GM12878 (cell line): ENCODE data around the gene FOXP1.

Experiments
- CTCF ChIP-seq, 3 experiments: IDR thresholded peaks in 2 of 3; conservative IDR thresholded peaks in 1 of 3; 2 replicates each; pipeline ENCODE4 v1.5.1; 2011; ENCODE audit warnings: low read depth in 3 of 3, low read length in 3 of 3, mild to moderate bottlenecking in 3 of 3, control low read depth in 2 of 3, moderate library complexity in 2 of 3, inconsistent platforms in 1 of 3, mixed read lengths in 1 of 3; ENCODE audit not compliant: control insufficient read depth in 2 of 3, insufficient read depth in 1 of 3; ENCODE audit errors: extremely low read depth in 1 of 3
- FOXM1 ChIP-seq: IDR thresholded peaks from 2 replicates; pipeline ENCODE4 v1.6.1; 2012; ENCODE audit warnings: low read depth, mild to moderate bottlenecking, inconsistent platforms, low read length, moderate library complexity
- NR2C2 ChIP-seq: IDR thresholded peaks from 2 replicates; pipeline ENCODE4 v1.6.1; 2011; ENCODE audit warnings: borderline replicate concordance, low read depth; ENCODE audit not compliant: control insufficient read depth, insufficient read length
- POLR2A ChIP-seq: IDR thresholded peaks from 2 replicates; pipeline ENCODE4 v1.6.1; 2011; ENCODE audit warnings: low read depth, mild to moderate bottlenecking, low read length
- RCOR1 ChIP-seq: conservative IDR thresholded peaks from 2 replicates; pipeline ENCODE4 v1.6.1; 2012; ENCODE audit warnings: low read depth, low read length, improper control_type of control experiment
- SIX5 ChIP-seq: IDR thresholded peaks from 2 replicates; pipeline ENCODE4 v1.6.1; 2011; ENCODE audit warnings: mild to moderate bottlenecking, low read depth, low read length, moderate library complexity; ENCODE audit not compliant: severe bottlenecking
- SMAD1 ChIP-seq: fragments of 450-650 bp; IDR thresholded peaks from 2 replicates; pipeline ENCODE4 v1.6.1; 2018; ENCODE audit warnings: mild to moderate bottlenecking, low read depth; ENCODE audit not compliant: partially characterized antibody

DNA sequence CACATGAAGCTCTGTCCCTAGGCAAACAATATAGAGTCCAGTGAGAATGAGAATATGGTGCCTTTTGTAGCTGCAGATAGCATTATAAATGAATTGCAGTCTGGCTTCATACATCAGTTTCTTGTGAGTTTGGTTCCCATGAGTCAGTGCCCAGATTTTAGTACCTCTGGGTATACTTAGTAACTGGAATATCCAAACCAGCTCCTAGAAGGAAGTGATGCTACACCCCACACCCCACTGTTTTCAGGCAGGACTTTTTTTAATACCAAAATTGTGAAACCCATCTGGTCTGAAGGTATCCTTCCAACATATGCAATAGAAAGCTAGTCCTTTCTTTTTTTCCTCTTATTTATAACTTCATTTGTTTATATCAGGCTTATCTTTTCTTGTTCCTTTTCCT lies 42.1 kb upstream of the FOXP1 start:
- TF ChIP-seq POLR2A (no peak), FOXM1 (no peak), NR2C2 (no peak), SMAD1 (no peak), CTCF (IDR thresholded peaks at IDR 0.05 in 2 of 3, conservative IDR thresholded peaks at IDR 0.05 in 1 of 3; ENCODE audit: control insufficient read depth in 2 of 3, extremely low read depth in 1 of 3, insufficient read depth in 1 of 3, low read depth in 3 of 3, low read length in 3 of 3) (no peak), SIX5 (no peak), RCOR1 (no peak)
